ENCODE measurements around the gene PVALEF. TPM values are rescaled to one million over a fixed set of nuclear protein-coding genes. Genes with fewer than 3 reads are reported as not detected.
"Not testable (repeated sequence)": the region's sequence is repeated elsewhere in the genome, so short reads cannot be mapped to it uniquely, and the experiment has no call there.

The PVALEF gene
- total RNA-seq, 4 donors from 2014 or later = not detected

GRCh38 chr17:81144423-81144781 is 20.9 kb upstream of the PVALEF start:
- no peak overlapping the region for H3K4me3 ChIP-seq (ENCODE audit: low read depth, poor library complexity, severe bottlenecking)
- DNase-seq (ENCODE audit: low spot score in 2 of 2) = no peak
- intact Hi-C loops (cut with DNase I; ENCODE audit: low total_unique reads) = no loop called here
- 85 to 90% methylated on average over 14 of the region's 14 CpGs for WGBS, 2 donors
- no peak for TF ChIP-seq CTCF (IDR thresholded peaks at IDR 0.05)
- TF ChIP-seq POLR2A (IDR thresholded peaks at IDR 0.05) = no peak

- H3K4me3 ChIP-seq (ENCODE audit: low read depth, poor library complexity, severe bottlenecking); DNase-seq (ENCODE audit: low spot score in 2 of 2); intact Hi-C loops (cut with DNase I; ENCODE audit: low total_unique reads): not testable (repeated sequence)
- 77 to 81% methylated on average over 10 of the region's 10 CpGs for WGBS, 2 donors
These were observed 19.1 kb upstream of the PVALEF start for GRCh38 chr17:81146208-81146607.

GRCh38 chr17:81147701-81148100 is 17.6 kb upstream of the PVALEF start:
- no peak for DNase-seq (ENCODE audit: low spot score in 2 of 2)
- WGBS, 2 donors = 73 to 75% methylated on average over 10 of the region's 10 CpGs
- no peak overlapping the region for H3K4me3 ChIP-seq (ENCODE audit: low read depth, poor library complexity, severe bottlenecking)
- TF ChIP-seq POLR2A (IDR thresholded peaks at IDR 0.05) (no peak), CTCF (IDR thresholded peaks at IDR 0.05) (no peak)
- intact Hi-C loops (cut with DNase I; ENCODE audit: low total_unique reads) = no loop called here

- no peak for DNase-seq (ENCODE audit: low spot score in 2 of 2)
- whole genome bisulfite sequencing, 2 donors = 81 to 84% methylated on average over 15 of the region's 15 CpGs
- intact Hi-C loops (cut with DNase I; ENCODE audit: low total_unique reads) = no loop called here
- no peak for TF ChIP-seq POLR2A (IDR thresholded peaks at IDR 0.05)
- TF ChIP-seq CTCF (IDR thresholded peaks at IDR 0.05) = no peak
- H3K4me3 ChIP-seq (ENCODE audit: low read depth, poor library complexity, severe bottlenecking) = no peak overlapping the region
These were observed 16.7 kb upstream of the PVALEF start for GRCh38 chr17:81148571-81148970.

GRCh38 chr17:81148986-81149533 is 16.2 kb upstream of the PVALEF start:
- WGBS, 2 donors = 77 to 84% methylated on average over 12 to 14 of the region's 14 CpGs
- H3K4me3 ChIP-seq (ENCODE audit: low read depth, poor library complexity, severe bottlenecking) = no peak overlapping the region
- no peak for TF ChIP-seq POLR2A (IDR thresholded peaks at IDR 0.05)
- TF ChIP-seq CTCF (IDR thresholded peaks at IDR 0.05) = no peak
- intact Hi-C loops (cut with DNase I; ENCODE audit: low total_unique reads) = no loop called here
- DNase-seq (ENCODE audit: low spot score in 2 of 2) = no peak

GRCh38 chr17:81150377-81151077 is 14.8 kb upstream of the PVALEF start:
- DNase-seq (ENCODE audit: low spot score in 2 of 2) = peak in 1 of 2 donors; percentile 33
- intact Hi-C loops (cut with DNase I; ENCODE audit: low total_unique reads) = no loop called here
- H3K4me3 ChIP-seq (ENCODE audit: low read depth, poor library complexity, severe bottlenecking) = no peak overlapping the region
- no peak for TF ChIP-seq POLR2A (IDR thresholded peaks at IDR 0.05)
- TF ChIP-seq CTCF (IDR thresholded peaks at IDR 0.05) = no peak
- WGBS, 2 donors = 71 to 73% methylated on average over 6 to 8 of the region's 14 CpGs
